ENCODE results near the gene FAM81A. TPM values are rescaled to one million over a fixed set of nuclear protein-coding genes. Genes with fewer than 3 reads are reported as not detected.
"Not testable (repeated sequence)": the region's sequence is repeated elsewhere in the genome, so short reads cannot be mapped to it uniquely, and the experiment has no call there.

FAM81A gene
- total RNA-seq, 1 experiment from 2014 or later: 2.0 TPM

- TF ChIP-seq AR (CRISPR knock-in tag; IDR thresholded peaks at IDR 0.05): no peak
Observed at GRCh38 chr15:59523702-59524101, 85.7 kb downstream of the FAM81A start (continued).

GRCh38 chr15:59524331-59524731 is 86.3 kb downstream of the FAM81A start:
- ChIA-PET POLR2A (no interaction called here), CTCF (interaction anchor here (0.9 to 2.2 kb wide), 5 partner anchors 7 to 109 kb away, joined by 3 to 9 read pairs (median 4); no protein-coding TSS in a partner anchor)
- H3K27me3 Mint-ChIP-seq (ENCODE audit: low read depth): no peaks in the 10 kb centered on the region
- no peak for DNase-seq (ENCODE audit: low spot score)
- H3K4me1 Mint-ChIP-seq: peaks cover 9% of the 10 kb centered on the region
- H3K9me3 Mint-ChIP-seq: 0 out of 2 replicates have a peak, but pooled peaks cover 3% of the 10 kb centered on the region
- TF ChIP-seq ZNF671 (CRISPR knock-in tag; IDR thresholded peaks at IDR 0.05): no peak
- TF ChIP-seq TCF7 (CRISPR knock-in tag; IDR thresholded peaks at IDR 0.05; ENCODE audit: low read depth): no peak
- no peak for TF ChIP-seq ELF4 (CRISPR knock-in tag; IDR thresholded peaks at IDR 0.05; ENCODE audit: low read depth)
- no peak for ATAC-seq
- no peaks in the 10 kb centered on the region for H3K36me3 Mint-ChIP-seq
- H3K27ac Mint-ChIP-seq: no peak overlapping the region
- no peak overlapping the region for H3K4me3 Mint-ChIP-seq

GRCh38 chr15:59526466-59526865 is 88.5 kb downstream of the FAM81A start:
- H3K4me3 Mint-ChIP-seq; CTCF ChIA-PET; H3K27ac Mint-ChIP-seq; DNase-seq (ENCODE audit: low spot score); H3K9me3 Mint-ChIP-seq; ATAC-seq; H3K4me1 Mint-ChIP-seq; H3K27me3 Mint-ChIP-seq (ENCODE audit: low read depth); POLR2A ChIA-PET; H3K36me3 Mint-ChIP-seq: not testable (repeated sequence)

- Mint-ChIP-seq H3K27ac (no peak overlapping the region), H3K27me3 (ENCODE audit: low read depth) (no peaks in the 10 kb centered on the region), H3K4me1 (peaks cover 12% of the 10 kb centered on the region), H3K9me3 (0 out of 2 replicates have a peak, but pooled peaks cover 3% of the 10 kb centered on the region), H3K4me3 (no peak overlapping the region), H3K36me3 (no peaks in the 10 kb centered on the region)
- DNase-seq (ENCODE audit: low spot score) (no peak), ATAC-seq (no peak)
- peak; percentile 87; the same call in 1 of the 2 replicates for TF ChIP-seq GTF2I (CRISPR knock-in tag; conservative IDR thresholded peaks at IDR 0.05)
- no peak for TF ChIP-seq MYBL2 (CRISPR knock-in tag; IDR thresholded peaks at IDR 0.05)
- TF ChIP-seq ZNF121 (CRISPR knock-in tag; IDR thresholded peaks at IDR 0.05): peak; percentile 28; the same call in 1 of the 2 replicates
- CTCF ChIA-PET: interaction anchor here (0.5 to 7.6 kb wide), 42 partner anchors 9 to 572 kb away, joined by 3 to 169 read pairs (median 6); partner anchors contain the start of genes FAM81A, GCNT3 and GTF2A2
- POLR2A ChIA-PET: interaction anchor here (1.4 kb wide), 1 partner anchor 129 kb away, joined by 3 read pairs; the partner anchor contains the start of gene GTF2A2
Observed at GRCh38 chr15:59528429-59528828, 90.4 kb downstream of the FAM81A start.

GRCh38 chr15:59528961-59529402 is 91.0 kb downstream of the FAM81A start:
- ATAC-seq: peak; percentile 96
- POLR2A ChIA-PET: interaction anchor here (1.4 kb wide), 1 partner anchor 128 kb away, joined by 3 read pairs; the partner anchor contains the start of gene GTF2A2
- peak; percentile 93 for DNase-seq (ENCODE audit: low spot score)
- no peak overlapping the region for H3K4me3 Mint-ChIP-seq
- H3K27me3 Mint-ChIP-seq (ENCODE audit: low read depth): no peaks in the 10 kb centered on the region; the same call in 1 of the 2 replicates
- peaks cover 12% of the 10 kb centered on the region for H3K4me1 Mint-ChIP-seq
- CTCF ChIA-PET: interaction anchor here (0.5 to 7.6 kb wide), 51 partner anchors 9 to 705 kb away, joined by 3 to 169 read pairs (median 5); partner anchors contain the start of genes FAM81A, GCNT3 and GTF2A2
- H3K27ac Mint-ChIP-seq: no peak overlapping the region
- TF ChIP-seq CTCF (IDR thresholded peaks at IDR 0.05): peak; percentile 74
- TF ChIP-seq GTF2I (CRISPR knock-in tag; conservative IDR thresholded peaks at IDR 0.05): no peak
- H3K9me3 Mint-ChIP-seq: 0 out of 2 replicates have a peak, but pooled peaks cover 3% of the 10 kb centered on the region
- no peaks in the 10 kb centered on the region for H3K36me3 Mint-ChIP-seq

All from WTC11 (cell line).